ENCODE data around the gene KCNK3. TPM values are rescaled to one million over a fixed set of nuclear protein-coding genes. Genes with fewer than 3 reads are reported as not detected.
A peak's percentile ranks its signal among the peaks of the same experiment; 100 is the strongest.

Gene KCNK3
- total RNA-seq, 1 experiment from 2014 or later: not detected

DNA sequence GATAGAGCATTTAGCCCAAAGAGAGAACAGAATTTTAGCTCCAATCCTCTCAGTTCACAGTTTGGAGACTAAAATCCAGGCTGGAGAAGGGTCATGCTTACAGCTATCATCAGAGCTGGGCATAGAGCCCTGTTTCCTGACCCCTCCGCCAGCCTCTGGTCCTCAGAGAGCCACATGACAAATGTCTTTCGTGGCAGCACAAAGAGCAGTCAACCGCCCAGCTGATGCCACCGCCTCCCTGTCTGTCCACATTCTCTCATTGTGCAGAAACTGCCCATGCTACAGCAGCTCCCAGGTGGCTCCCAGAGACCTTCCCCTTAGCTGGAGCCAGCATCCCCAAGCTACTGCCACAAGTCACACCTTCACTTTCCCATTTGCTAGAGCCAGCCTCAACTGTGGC is 7.6 kb downstream of the KCNK3 start:
- TF ChIP-seq, protein P1, sequence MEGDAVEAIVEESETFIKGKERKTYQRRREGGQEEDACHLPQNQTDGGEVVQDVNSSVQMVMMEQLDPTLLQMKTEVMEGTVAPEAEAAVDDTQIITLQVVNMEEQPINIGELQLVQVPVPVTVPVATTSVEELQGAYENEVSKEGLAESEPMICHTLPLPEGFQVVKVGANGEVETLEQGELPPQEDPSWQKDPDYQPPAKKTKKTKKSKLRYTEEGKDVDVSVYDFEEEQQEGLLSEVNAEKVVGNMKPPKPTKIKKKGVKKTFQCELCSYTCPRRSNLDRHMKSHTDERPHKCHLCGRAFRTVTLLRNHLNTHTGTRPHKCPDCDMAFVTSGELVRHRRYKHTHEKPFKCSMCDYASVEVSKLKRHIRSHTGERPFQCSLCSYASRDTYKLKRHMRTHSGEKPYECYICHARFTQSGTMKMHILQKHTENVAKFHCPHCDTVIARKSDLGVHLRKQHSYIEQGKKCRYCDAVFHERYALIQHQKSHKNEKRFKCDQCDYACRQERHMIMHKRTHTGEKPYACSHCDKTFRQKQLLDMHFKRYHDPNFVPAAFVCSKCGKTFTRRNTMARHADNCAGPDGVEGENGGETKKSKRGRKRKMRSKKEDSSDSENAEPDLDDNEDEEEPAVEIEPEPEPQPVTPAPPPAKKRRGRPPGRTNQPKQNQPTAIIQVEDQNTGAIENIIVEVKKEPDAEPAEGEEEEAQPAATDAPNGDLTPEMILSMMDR (IDR thresholded peaks at IDR 0.05; ENCODE audit: unreplicated experiment): no peak
- DNase-seq (ENCODE audit: unreplicated experiment): no peak
- Mint-ChIP-seq H3K27me3 (ENCODE audit: insufficient read depth, unreplicated experiment) (peaks cover 24% of the 10 kb centered on the region), H3K4me3 (ENCODE audit: unreplicated experiment) (no peak overlapping the region), H3K4me1 (ENCODE audit: insufficient read depth, unreplicated experiment) (peaks cover 5% of the 10 kb centered on the region), H3K9me3 (ENCODE audit: unreplicated experiment) (no peaks in the 10 kb centered on the region), H3K36me3 (ENCODE audit: insufficient read depth, unreplicated experiment) (no peaks in the 10 kb centered on the region), H3K27ac (ENCODE audit: low read depth, unreplicated experiment) (no peak overlapping the region)
- ChIA-PET CTCF (interaction anchor here (0.7 kb wide), 1 partner anchor 19 kb away, joined by 3 read pairs; no protein-coding TSS in a partner anchor), POLR2A (interaction anchor here (1.1 kb wide), 1 partner anchor 16 kb away, joined by 4 read pairs; no protein-coding TSS in a partner anchor)
- BruUV-seq (replicated peaks): no TSS peak
- intact Hi-C loops (cut with micrococcal nuclease): no loop called here

DNA sequence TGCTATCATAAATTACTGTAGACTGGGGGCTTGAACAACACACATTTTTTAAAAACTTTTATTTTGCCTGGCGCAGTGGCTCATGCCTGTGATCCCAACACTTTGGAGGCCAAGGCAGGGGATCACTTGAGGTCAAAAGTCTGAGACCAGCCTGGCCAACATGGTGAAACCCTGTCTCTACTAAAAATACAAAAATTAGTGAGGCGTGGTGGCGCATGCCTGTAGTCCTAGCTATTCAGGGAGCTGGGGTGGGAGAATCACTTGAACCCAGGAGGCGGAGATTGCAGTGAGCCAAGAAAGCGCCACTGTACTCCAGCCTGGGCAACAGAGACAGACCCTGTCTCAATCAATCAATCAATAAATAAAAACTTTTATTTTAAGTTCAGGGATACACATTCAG is 9.1 kb downstream of the KCNK3 start:
- H3K9me3 Mint-ChIP-seq (ENCODE audit: unreplicated experiment): no peaks in the 10 kb centered on the region
- BruUV-seq (replicated peaks): no TSS peak
- no peaks in the 10 kb centered on the region for H3K36me3 Mint-ChIP-seq (ENCODE audit: insufficient read depth, unreplicated experiment)
- peaks cover 18% of the 10 kb centered on the region for H3K27me3 Mint-ChIP-seq (ENCODE audit: insufficient read depth, unreplicated experiment)
- ChIA-PET POLR2A (no interaction called here), CTCF (no interaction called here)
- intact Hi-C loops (cut with micrococcal nuclease): no loop called here
- TF ChIP-seq, protein P1 (IDR thresholded peaks at IDR 0.05; ENCODE audit: unreplicated experiment): no peak
- H3K4me1 Mint-ChIP-seq (ENCODE audit: insufficient read depth, unreplicated experiment): peaks cover 1% of the 10 kb centered on the region
- H3K4me3 Mint-ChIP-seq (ENCODE audit: unreplicated experiment): no peak overlapping the region
- no peak for DNase-seq (ENCODE audit: unreplicated experiment)
- H3K27ac Mint-ChIP-seq (ENCODE audit: low read depth, unreplicated experiment): no peak overlapping the region

DNA sequence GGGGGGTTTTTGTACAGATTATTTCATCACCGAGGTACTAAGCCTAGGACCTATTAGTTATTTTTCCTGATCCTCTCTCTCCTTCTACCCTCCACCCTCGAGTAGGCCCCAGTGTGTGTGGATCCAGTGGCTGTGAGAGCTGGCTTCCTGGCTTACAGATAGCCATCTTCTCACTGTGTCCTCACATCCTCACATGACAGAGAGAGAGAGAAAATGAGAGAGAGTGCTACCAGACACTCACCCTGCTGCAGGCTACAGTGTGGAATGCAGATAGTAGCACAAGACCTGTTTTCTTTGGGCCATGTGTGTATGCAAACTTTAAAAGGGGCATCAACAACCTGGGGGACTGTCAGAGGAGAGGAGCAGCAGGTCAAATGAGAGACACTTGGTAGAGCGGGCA is 9.5 kb downstream of the KCNK3 start:
- CTCF ChIA-PET: interaction anchor here (0.9 kb wide), 1 partner anchor 23 kb away, joined by 3 read pairs; no protein-coding TSS in a partner anchor
- POLR2A ChIA-PET: no interaction called here
- no peak for DNase-seq (ENCODE audit: unreplicated experiment)
- no TSS peak for BruUV-seq (replicated peaks)
- H3K36me3 Mint-ChIP-seq (ENCODE audit: insufficient read depth, unreplicated experiment): no peaks in the 10 kb centered on the region
- H3K4me1 Mint-ChIP-seq (ENCODE audit: insufficient read depth, unreplicated experiment): no peaks in the 10 kb centered on the region
- TF ChIP-seq, protein P1 (IDR thresholded peaks at IDR 0.05; ENCODE audit: unreplicated experiment): no peak
- peaks cover 18% of the 10 kb centered on the region for H3K27me3 Mint-ChIP-seq (ENCODE audit: insufficient read depth, unreplicated experiment)
- intact Hi-C loops (cut with micrococcal nuclease): no loop called here
- no peak overlapping the region for H3K27ac Mint-ChIP-seq (ENCODE audit: low read depth, unreplicated experiment)
- no peak overlapping the region for H3K4me3 Mint-ChIP-seq (ENCODE audit: unreplicated experiment)
- H3K9me3 Mint-ChIP-seq (ENCODE audit: unreplicated experiment): no peaks in the 10 kb centered on the region

DNA sequence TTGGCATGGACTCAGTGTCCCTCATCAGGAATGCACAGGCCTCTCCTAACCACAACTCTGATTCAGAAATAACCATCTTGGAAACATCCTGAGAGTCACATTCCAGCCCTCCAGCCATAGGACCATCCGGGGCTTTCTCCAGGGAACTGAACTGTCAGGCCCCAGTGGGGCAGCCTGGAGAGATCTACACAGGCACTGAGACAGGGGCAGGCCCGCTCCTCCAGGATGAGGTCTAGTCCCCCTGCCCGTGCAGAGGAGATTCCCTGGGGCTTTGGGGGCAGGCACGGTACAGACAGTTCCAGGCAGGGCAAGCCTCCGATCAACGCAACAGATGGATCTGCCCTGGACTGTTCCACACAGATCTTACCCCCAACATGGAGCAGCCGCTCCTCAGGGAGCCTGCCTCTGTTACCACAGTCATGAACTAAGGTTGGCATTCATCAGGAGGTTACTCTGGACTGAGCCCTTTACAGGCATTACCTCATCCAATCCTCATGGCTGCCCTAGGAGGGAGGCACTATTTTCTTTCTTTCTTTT is 12.0 kb downstream of the KCNK3 start:
- H3K27me3 Mint-ChIP-seq (ENCODE audit: insufficient read depth, unreplicated experiment): peaks cover 27% of the 10 kb centered on the region
- TF ChIP-seq, protein P1 (IDR thresholded peaks at IDR 0.05; ENCODE audit: unreplicated experiment): no peak
- H3K36me3 Mint-ChIP-seq (ENCODE audit: insufficient read depth, unreplicated experiment): no peaks in the 10 kb centered on the region
- peak; percentile 46 for DNase-seq (ENCODE audit: unreplicated experiment)
- POLR2A ChIA-PET: no interaction called here
- no peaks in the 10 kb centered on the region for H3K4me1 Mint-ChIP-seq (ENCODE audit: insufficient read depth, unreplicated experiment)
- no peak overlapping the region for H3K27ac Mint-ChIP-seq (ENCODE audit: low read depth, unreplicated experiment)
- CTCF ChIA-PET: interaction anchor here (0.6 kb wide), 1 partner anchor 313 kb away, joined by 3 read pairs; no protein-coding TSS in a partner anchor
- intact Hi-C loops (cut with micrococcal nuclease): no loop called here
- no peaks in the 10 kb centered on the region for H3K9me3 Mint-ChIP-seq (ENCODE audit: unreplicated experiment)
- BruUV-seq (replicated peaks): no TSS peak
- no peak overlapping the region for H3K4me3 Mint-ChIP-seq (ENCODE audit: unreplicated experiment)

All from MCF 10A (cell line).